Measurements from ENCODE around the gene SEC62.
A peak's percentile ranks its signal among the peaks of the same experiment; 100 is the strongest.
"Not testable (repeated sequence)": the region's sequence is repeated elsewhere in the genome, so short reads cannot be mapped to it uniquely, and the experiment has no call there.

Gene SEC62

DNA sequence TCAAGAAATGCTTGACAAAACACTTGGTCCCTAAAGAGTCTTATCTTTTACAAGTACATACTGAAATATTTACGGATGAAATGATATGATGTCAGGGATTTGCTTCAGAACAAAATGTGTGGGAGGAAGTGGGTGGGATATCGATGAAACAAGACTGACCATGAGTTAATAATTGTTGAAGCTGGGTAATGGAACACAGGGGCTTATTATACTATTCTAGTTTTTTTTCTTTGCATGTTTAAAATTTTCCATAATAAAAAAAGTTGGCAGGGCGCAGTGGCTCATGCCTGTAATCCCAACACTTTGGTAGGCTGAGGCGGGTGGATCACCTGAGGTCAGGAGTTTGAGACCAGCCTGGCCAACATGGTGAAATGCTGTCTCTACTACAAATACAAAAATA is 52.7 kb downstream of the SEC62 start:
- DNase-seq, result not testable (repeated sequence)

DNA sequence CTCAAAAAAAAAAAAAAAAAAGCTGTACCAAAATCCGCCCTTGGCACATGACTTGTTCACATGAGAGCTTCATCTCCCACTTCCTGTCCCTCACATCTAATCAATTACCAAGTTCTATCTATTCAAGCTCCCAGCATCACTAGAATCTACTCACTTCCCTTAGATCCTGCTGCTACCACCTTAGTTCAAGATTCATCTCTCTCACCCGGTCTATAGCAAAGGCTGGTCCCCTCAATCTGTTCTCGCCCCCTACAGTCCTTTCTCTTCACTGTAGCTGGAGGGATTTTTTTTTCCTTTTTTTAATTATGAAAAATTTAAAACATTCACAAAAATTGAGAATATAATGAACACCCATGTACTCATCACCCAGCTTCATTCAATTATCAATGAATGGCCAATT is 54.5 kb downstream of the SEC62 start:
- no peak for DNase-seq

DNA sequence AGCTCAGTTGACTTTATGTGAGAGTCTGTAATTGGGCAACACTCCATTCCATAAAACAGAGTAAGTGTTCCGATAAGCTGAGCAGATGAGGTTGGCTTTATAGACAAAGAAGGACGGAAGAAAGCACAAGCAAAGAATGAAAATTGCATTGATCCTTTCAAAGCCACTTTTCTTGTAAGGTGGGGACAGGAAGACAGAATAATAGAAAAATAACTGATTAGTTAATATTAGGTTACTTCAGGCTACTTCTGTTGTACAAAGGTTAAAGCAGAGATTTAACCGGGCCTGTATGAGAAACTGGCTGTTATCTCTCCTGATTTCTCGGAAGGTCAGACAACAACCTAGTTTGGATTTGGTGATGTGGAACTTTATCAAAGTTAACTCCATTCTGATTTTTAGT is 55.7 kb downstream of the SEC62 start:
- no peak for DNase-seq

DNA sequence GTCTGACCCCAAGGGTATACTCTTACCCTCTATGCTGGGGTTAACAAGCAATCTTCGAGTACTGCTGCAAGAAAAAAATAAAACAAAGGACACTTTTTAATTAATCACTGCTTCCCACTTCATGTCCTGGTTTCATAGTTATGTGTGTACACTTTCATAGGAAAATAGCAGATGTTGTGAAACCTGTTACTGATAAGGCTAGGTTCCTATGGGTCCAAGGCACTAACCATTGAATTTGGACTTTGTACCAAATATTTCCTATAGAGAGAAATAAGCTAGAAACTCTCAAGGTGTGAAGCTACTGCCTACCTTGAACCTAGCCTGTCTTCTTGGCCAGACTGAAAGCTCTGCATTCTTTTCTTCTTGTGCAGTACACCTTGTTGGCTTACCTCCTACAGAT is 56.6 kb downstream of the SEC62 start:
- DNase-seq, result no peak

DNA sequence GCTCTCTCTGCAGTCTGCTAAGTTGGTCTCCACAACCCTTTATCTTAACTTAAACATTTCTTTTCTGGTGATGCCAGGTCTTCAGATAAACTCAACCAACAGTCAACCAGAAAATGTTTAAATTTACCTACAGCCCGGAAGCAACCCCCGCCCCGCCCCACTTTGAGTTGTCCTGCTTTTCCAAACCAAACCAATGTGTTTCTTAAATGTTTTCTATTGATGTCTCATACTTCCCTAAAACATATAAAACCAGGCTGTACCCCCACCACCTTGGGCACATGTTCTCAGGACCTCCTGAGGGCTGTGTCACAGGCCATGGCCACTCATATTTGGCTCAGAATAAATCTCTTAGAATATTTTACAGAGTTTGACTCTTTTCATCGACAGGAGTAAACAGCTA is 58.0 kb downstream of the SEC62 start:
- no peak for DNase-seq

DNA sequence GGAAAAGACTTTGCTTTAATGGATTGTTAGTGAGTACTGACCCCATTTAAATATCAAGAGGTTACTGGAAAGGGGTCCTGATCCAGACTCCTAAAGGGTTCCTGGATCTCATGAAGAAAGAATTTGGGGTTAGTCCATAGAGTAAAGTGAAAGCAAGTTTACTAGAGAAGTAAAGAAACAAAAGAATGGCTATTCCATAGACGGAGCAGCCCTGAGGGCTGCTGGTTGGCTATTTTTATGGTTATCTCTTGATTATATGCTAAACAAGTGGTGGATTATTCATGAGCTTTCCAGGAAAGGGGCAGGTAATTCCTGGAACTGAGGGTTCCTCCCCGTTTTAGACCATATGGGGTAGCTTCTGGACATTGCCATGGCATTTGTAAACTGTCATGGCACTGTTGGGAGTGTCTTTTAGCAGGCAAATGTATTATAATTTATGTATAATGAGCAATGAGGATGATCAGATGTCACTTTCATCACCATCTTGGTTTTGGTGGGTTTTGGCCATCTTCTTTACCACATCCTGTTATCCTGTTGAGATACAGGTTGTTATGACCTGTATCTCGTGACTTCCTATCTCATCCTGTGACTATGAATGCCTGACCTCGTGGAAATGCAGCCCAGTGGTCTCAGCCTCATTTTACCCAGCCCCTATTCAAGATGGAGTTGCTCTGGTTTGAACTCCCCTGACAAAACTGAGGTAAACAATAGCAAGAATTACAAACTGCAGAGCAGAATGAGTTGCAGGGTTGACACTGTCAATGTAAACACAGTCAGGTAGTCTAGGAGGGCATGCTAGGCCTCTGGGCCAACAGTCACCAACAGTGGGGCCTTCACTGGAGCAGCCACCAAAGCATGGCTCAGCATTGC is 60.9 kb downstream of the SEC62 start:
- DNase-seq, result no peak

DNA sequence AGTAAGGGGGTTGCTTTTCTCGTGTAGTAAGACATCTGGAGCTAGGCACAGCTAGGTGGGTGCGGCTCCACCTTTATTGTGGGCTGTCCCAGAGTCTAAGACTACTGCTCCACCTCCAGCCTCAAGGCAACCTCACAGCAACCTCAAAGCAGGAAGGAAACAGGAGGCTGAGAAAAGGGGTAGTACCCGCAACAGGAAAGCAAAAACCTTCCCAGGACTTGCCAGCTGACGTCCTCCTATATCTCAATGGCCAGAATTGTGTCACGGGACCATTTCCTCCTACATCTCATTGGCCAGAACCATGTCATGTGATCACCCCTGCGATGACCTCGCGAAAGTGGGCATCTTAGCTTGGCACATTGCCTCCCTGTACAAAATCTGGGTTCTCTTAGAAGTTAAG is 66.9 kb downstream of the SEC62 start:
- peak; percentile 26 for DNase-seq

DNA sequence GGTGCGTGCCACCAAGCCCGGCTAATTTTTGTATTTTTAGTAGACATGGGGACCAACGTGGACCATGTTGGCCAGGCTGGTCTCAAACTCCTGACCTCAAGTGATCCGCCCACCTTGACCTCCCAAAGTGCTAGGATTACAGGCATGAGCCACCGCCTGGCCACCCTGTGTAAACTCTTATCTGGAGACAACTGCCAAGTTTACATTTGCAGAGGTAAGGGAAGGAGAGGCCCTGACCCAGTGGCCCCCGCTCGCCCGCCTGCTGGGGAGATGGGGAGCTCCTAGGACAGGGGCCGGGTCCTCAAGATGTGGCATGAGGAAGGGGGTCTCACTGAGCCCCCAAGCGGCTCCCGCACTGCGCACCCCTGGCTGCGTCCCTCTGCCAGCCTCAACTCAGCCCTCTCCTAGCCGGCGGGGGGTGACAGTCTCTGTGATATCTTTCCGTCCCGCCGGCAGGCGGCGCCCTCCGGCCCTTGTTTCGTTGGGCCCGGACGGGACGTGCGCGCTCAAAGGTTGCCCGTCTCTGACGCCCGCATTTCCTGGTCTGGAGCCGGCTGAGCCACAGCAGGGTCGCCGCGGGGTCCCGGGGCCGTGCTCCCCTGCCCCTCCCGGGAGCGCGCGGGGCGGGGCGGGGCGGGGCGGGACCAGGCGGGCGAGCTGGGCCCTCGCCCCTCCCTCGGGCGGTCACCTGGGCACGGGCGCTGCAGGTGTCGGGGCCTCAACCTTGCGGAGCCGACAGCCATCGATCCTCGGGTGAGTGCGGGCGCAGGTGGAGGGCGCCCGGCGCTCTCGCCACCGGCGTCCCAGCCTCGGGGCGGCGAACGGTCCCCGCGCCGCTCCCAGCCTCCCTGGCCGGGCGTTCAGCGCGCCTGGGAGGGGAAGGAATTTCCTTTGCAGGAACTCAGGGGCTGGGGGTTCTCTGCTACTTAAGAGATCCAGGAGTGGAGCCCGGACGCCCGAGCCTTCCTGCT is 71.1 kb downstream of the SEC62 start, which contains the start of gene GPR160:
TSS of gene GPR160 (plus strand) at position 533 of the 971 bp plus-strand sequence. CDS start 45,978 bp downstream, outside the sequence.
- peak; percentile 82 for DNase-seq

DNA sequence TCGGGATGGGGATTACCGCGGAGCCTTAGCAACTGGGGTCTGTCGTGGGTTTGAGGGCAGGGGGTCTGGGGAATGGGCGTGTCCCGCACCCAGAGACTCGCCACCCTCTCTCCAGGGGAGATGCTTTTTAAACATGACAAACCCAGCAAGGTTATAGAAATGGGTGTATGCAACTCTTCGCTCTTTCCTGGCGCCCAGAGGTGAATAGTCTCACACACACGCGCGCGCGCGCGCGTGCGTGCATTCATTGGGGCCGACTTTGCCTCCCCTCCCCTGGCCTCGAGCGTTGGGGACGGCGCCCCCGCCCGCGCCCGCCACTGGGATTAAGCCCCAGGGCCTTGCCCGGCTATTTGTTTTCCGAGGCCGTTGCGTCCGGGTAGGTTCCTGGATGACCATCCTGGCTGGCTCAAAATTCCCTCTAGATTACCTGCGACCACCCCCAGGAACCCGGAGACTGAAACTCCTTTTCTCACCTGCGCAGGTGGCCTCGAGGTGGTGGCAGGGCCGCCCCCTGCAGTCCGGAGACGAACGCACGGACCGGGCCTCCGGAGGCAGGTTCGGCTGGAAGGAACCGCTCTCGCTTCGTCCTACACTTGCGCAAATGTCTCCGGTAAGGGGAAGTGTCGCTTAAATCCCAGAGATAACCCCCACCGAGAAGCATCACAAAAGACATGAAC is 72.0 kb downstream of the SEC62 start:
- peak; percentile 38 for DNase-seq

DNA sequence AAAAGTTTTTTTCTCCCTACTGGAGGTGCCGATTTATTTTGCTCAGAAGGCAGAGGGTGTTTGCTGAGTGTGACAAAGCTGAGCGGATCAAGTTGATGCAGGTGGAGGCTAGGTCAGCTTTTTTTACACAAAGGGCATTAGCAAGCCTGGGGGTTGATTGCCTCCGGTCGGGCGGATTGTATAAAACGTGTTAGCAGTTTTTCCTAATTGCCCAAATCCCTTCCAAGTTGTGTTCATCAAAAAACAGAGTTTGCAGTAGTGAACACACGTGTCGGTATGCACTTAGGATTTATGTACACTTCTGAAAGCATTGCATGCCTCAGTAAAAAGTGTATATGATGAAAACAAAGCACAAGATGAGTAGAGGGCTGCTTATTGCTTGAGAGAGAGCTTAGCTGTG is 73.8 kb downstream of the SEC62 start:
- DNase-seq, result no peak

DNA sequence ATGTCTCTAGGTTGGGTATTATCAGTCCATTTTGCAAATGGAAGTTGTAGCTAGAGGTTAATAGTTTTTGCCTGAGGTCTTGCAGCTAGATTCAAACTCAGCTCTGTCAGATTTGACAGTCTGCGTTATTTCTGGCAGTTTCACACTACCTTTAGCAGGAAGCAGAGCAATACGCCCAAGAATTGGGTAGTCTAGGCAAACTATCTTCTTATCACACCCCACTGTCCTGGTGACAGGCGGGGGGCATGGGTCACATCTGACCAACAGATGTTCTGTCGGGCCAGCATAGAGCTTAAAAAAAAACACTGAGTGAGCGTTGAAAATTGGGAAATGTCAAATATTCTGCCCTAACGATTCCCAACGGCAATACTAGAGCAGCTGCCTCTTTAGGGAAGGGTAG is 76.9 kb downstream of the SEC62 start:
- DNase-seq, result no peak

DNA sequence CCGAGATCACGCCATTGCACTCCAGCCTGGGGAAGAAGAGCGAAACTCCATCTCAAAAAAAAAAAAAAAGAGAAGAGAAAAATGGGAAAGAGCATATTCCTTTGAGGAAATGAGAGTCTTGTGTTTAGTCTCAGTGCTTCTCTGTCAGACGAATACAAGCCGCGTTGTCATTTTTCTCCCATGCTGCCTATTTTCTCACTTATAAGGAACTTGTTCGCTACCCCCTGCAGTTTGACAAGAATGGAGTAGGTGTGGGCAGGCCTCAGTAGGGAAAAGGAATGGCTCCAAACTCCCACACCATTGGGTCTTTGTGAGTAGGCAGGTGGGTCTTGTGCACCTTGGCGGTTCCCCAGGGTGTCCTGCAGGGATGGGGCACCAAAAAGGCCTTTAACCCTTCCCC is 77.7 kb downstream of the SEC62 start:
- DNase-seq, result no peak

DNA sequence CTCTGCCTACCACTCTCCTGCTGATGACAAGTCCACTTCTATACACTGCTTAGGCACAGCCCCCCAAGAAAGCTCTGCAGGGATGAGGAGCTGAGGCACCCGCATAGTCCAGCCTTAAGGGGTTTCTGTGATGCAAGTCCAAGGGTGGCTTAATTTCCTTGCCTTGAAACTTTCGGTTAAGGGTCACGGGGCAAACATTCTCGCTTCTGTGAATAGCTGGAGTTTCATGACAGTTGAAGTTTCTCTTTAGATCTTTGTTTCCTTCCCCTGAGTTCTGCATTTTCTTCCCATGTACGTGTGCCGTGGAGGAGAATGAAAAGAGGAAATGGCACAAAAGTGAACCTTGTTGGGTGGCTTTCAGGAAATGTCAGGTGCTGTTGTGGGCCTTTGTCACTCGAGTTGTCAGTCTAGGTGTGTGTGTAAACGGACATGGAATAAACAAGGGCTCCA is 78.2 kb downstream of the SEC62 start:
- no peak for DNase-seq

DNA sequence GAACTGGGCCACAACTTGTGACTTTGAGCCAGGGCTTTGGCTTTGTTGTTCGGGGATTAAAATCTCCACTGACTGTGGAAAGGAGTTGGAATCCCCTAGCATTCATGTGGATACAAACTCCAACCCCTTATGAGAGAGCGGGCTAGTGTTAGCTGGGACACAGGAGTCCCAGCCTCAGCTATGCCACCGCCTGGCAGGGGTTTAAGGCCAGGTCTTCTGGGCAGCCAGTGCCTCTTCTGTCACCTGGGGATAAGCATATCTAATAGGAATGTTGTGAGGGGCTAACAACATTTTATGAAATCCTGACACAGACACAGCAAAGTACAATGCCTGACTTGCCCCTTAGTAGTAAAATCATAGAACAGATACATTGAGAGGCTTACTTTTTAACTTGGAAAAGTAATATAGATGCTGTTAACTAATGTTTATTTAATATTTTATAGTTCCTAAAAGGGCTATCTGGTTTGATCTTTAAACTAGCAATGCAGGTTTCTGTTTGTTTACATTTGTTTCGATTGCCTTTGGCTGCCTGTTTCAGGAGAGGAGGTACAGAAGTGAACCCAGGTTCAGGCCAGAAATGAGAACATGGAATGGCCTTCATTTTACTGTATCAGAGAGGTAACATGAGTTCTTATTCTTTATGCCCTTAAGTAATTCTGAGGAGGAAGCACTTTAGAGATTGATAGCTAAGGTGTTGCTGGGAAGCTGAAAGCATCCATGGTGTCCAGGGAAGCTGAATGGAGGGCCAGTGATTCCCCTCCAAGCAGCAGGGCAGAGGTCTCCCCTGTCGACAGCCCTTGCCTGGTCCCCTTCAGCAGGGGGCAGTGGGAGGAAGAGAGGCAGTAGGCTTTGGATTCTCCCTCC is 79.9 kb downstream of the SEC62 start:
- no peak for DNase-seq

DNA sequence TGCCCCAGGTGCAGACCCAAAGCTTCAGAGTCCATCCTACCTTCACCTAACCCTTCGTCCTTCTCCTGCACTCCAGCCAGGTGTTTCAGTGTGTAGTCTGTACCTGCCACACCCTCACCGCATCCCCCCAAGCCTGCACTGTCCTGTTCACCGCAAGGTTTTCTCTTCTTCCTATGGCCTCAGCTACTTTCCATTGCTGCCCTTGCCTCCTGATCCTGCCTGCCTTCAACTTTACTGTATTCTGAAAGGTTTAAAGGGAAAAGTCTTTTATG is 80.5 kb downstream of the SEC62 start:
- DNase-seq, result no peak
